SK-N-MC (cell line): ENCODE measurements around the gene ABAT.
"Not testable (repeated sequence)": the region's sequence is repeated elsewhere in the genome, so short reads cannot be mapped to it uniquely, and the experiment has no call there.

Experiments
- DNase-seq: peaks from one replicate; pipeline ENCODE4 v3.0.0-alpha.2; 2011; ENCODE audit warnings: low read depth, low spot score
- H3K27ac ChIP-seq: fragments of 200-600 bp; sonication (generic); 2 replicates; pipeline ENCODE4 v1.5.1; 2016; ENCODE audit warnings: mixed run types
- H3K36me3 ChIP-seq: fragments of 200-600 bp; sonication (generic); 2 replicates; pipeline ENCODE4 v1.6.1; 2017; ENCODE audit warnings: antibody characterized with exemption, low read length, mixed read lengths; ENCODE audit not compliant: insufficient read depth
- H3K4me3 ChIP-seq: fragments of 200-600 bp; sonication (generic); 2 replicates; pipeline ENCODE4 v1.5.1; 2016
- H3K9ac ChIP-seq: fragments of 200-600 bp; sonication (generic); 2 replicates; pipeline ENCODE4 v1.8.0; 2017; ENCODE audit warnings: mixed run types, mixed read lengths; ENCODE audit not compliant: insufficient read length
- H3K9me3 ChIP-seq: fragments of 200-600 bp; sonication (generic); 2 replicates; pipeline ENCODE4 v1.6.1; 2017; ENCODE audit warnings: low read depth, mild to moderate bottlenecking, antibody characterized with exemption, low read length, moderate library complexity, mixed read lengths
- EZH2 ChIP-seq: fragments of 200-600 bp; sonication (generic); IDR thresholded peaks from one replicate; pipeline ENCODE4 v1.6.1; 2017; ENCODE audit warnings: antibody characterized with exemption
- FOXP2 ChIP-seq: optimal IDR thresholded peaks from 2 replicates; pipeline ENCODE3; 2011; ENCODE audit warnings: mild to moderate bottlenecking, moderate library complexity; ENCODE audit not compliant: insufficient read depth; ENCODE audit errors: extremely low read length, control extremely low read depth
- POLR2AphosphoS5 ChIP-seq: IDR thresholded peaks from 2 replicates; pipeline ENCODE4 v1.6.1; 2012; ENCODE audit warnings: mild to moderate bottlenecking, low read depth, low read length, borderline replicate concordance

The ABAT gene

GRCh38 chr16:8739151-8739550 is 64.7 kb downstream of the ABAT start:
- Histone ChIP-seq H3K9ac (no peak overlapping the region), H3K27ac (no peak overlapping the region), H3K4me3 (no peak overlapping the region), H3K36me3 (no peaks in the 10 kb centered on the region), H3K9me3 (no peaks in the 10 kb centered on the region)
- no peak for DNase-seq
- TF ChIP-seq FOXP2 = no peak
- TF ChIP-seq POLR2AphosphoS5 = no peak
- TF ChIP-seq EZH2 = no peak

DNA sequence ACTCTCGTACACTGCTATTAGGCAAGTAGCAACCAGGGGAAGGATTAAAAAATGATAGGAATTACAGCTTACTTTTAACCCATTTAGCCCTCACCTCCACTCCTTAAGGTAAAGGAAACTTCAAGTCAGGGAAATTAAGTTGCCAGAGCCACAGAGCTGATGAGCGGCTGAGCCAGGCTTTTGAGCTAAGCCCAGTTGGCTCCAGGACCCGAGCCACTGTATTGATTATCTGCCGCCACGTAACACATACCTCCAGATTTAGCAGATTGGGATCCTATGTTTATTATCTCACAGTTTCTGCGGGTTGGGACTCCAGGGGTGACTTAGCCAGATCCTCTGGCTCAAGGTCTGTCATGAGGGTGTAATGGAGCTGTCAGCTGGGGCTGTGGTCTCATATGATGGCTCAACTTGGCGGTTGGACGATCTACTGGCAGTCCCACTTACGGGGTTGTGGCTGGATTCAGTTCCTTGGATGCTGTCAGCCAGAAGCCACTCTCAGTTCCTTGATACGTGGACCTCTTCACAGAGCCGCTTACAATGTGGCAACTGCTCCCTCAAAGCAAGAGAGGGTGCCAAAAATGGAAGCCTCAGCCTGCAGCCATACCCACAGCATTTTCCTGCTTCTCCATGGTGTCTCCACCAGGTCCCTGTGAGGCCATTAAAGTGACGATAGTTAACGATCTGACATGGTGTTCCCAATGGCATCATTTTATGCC is 65.7 kb downstream of the ABAT start:
- no peak for DNase-seq
- Histone ChIP-seq H3K36me3 (no peaks in the 10 kb centered on the region), H3K27ac (no peak overlapping the region), H3K9me3 (no peaks in the 10 kb centered on the region), H3K9ac (no peak overlapping the region), H3K4me3 (no peak overlapping the region)
- TF ChIP-seq EZH2 (no peak), FOXP2 (no peak), POLR2AphosphoS5 (no peak)

- Histone ChIP-seq H3K36me3 (no peaks in the 10 kb centered on the region), H3K9ac (no peak overlapping the region), H3K27ac (no peak overlapping the region), H3K4me3 (no peak overlapping the region), H3K9me3 (no peaks in the 10 kb centered on the region)
- DNase-seq = no peak
- TF ChIP-seq FOXP2 = no peak
- no peak for TF ChIP-seq POLR2AphosphoS5
- no peak for TF ChIP-seq EZH2
Observed at GRCh38 chr16:8740775-8741355, 66.4 kb downstream of the ABAT start.

DNA sequence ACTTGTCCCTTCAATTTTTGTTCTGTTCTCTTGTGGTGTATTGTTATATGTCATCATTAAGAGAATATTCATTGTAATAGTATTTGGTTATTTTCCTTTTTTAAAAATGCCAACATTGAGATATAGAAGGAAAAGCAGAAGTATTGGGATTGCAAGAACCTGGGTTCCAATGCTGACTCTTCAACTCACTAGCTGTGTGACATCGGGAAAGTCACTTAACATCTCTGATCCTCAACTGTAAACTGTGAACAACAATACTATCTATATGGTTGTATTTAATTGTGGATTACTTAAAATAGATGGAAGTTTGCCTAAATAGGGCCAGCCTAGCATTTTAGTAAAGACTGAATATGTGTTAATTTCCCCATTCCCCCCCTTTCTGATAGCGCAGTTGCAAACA is 67.2 kb downstream of the ABAT start:
- Histone ChIP-seq H3K9me3 (no peaks in the 10 kb centered on the region), H3K9ac (no peak overlapping the region), H3K4me3 (no peak overlapping the region), H3K27ac (no peak overlapping the region), H3K36me3 (no peaks in the 10 kb centered on the region)
- no peak for DNase-seq
- TF ChIP-seq EZH2 (no peak), FOXP2 (no peak), POLR2AphosphoS5 (no peak)

DNA sequence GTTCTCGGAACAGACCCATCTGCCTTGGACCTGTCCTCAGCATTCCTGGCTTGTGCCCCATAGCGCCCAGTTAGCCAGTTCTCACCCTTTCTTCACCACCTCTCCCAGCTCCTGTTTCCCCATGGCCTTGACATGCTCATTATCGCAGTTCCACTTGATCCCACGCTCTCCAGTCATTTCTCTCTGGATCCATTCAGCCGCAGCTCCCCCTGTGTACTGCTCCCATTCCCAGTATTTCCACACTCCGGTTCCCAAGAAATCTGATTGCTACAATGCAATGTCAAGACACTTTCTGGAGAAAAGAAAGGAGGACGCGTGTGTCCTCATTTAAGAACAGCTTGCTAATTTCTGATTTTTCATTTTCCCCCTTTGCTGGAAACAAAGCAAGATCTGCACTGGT is 67.7 kb downstream of the ABAT start:
- TF ChIP-seq POLR2AphosphoS5 = no peak
- TF ChIP-seq EZH2 = no peak
- no peak for TF ChIP-seq FOXP2
- Histone ChIP-seq H3K9ac (no peak overlapping the region), H3K36me3 (no peaks in the 10 kb centered on the region), H3K9me3 (no peaks in the 10 kb centered on the region), H3K4me3 (no peak overlapping the region), H3K27ac (no peak overlapping the region)
- DNase-seq = no peak

DNA sequence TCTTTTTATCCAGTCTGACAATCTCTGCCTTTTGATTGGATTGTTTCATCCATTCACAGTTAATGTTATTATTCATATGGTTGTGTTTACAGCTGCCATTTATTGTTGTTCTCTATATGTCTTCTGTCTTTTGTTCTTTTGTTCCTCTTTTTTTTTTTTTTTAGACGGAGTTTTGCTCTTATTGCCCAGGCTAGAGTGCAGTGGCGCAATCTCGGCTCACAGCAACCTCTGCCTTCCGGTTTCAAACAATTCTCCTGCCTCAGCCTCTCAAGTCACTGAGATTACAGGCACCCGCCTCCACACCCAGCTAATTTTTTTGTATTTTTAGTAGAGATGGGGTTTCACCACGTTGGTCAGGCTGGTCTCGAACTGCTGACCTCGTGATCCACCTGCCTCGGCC is 74.5 kb downstream of the ABAT start:
- not testable (repeated sequence) for H3K27ac ChIP-seq, H3K4me3 ChIP-seq, H3K9ac ChIP-seq, DNase-seq, H3K36me3 ChIP-seq, H3K9me3 ChIP-seq

DNA sequence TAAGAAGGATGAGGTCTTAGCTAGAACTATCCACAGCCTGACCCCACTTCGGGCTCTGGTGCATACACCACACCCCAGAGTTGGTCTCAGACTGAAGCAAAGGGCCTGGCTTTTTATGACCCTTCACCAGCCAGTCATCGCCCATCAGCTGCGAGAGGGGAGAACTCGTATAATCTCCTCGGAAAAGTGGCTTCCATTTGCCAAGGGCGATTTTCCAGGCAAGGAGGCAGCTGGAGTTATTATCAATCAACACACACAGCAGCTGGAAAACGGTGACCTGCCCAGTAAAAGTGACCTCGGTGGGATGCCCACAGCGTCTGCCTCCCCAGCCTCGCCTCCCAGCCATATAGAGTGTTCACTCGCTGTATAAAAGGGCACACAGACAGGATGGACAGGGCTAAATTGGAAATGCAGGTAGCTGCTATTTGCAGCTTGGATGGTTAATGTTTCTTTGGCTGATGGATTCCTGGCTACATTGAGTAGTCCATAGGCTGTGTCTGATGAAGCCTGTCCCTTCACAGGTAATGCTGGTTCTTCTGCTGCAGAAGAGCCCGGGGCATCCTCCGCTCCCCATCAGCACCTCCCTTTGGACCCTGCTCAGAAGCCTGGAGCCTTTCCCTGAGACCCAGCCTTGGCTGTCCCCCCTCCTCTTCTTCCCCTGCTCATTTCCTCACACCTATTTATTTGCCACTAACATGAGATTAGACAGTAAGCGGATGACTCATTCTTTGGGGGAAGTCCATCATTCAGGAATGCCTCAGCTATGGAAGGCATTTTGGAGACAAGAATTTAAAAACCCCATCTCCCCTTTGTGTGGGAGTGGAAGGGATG is 77.3 kb downstream of the ABAT start:
- Histone ChIP-seq H3K36me3 (no peaks in the 10 kb centered on the region), H3K9me3 (no peaks in the 10 kb centered on the region), H3K4me3 (no peak overlapping the region), H3K9ac (no peak overlapping the region), H3K27ac (no peak overlapping the region)
- TF ChIP-seq EZH2 (no peak), POLR2AphosphoS5 (no peak), FOXP2 (no peak)
- no peak for DNase-seq

- Histone ChIP-seq H3K9me3 (no peaks in the 10 kb centered on the region), H3K9ac (no peak overlapping the region), H3K36me3 (no peaks in the 10 kb centered on the region), H3K27ac (no peak overlapping the region), H3K4me3 (no peak overlapping the region)
- DNase-seq = no peak
- TF ChIP-seq POLR2AphosphoS5 (no peak), EZH2 (no peak), FOXP2 (no peak)
Observed at GRCh38 chr16:8752706-8753105, 78.3 kb downstream of the ABAT start.
